Esophagus squamous epithelium (tissue), 4 donors: ENCODE data around the gene ACSF3.

Source experiments
- POLR2A ChIP-seq, 4 donors: fragments of 450-650 bp; IDR thresholded peaks; one replicate each; pipeline ENCODE4 v1.6.1; 2017; ENCODE audit warnings: antibody characterized with exemption in 4 of 4, mild to moderate bottlenecking in 4 of 4, moderate library complexity in 3 of 4
- TF ChIP-seq, protein P1 (sequence below), 6 experiments: fragments of 450-650 bp in 4 of 6; fragments of 200-600 bp in 2 of 6; sonication (generic) in 2 of 6; IDR thresholded peaks; one replicate each; pipeline ENCODE4 v1.5.1; 2016 to 2019; ENCODE audit warnings: antibody characterized with exemption in 6 of 6, mild to moderate bottlenecking in 4 of 6, moderate library complexity in 4 of 6

DNA sequence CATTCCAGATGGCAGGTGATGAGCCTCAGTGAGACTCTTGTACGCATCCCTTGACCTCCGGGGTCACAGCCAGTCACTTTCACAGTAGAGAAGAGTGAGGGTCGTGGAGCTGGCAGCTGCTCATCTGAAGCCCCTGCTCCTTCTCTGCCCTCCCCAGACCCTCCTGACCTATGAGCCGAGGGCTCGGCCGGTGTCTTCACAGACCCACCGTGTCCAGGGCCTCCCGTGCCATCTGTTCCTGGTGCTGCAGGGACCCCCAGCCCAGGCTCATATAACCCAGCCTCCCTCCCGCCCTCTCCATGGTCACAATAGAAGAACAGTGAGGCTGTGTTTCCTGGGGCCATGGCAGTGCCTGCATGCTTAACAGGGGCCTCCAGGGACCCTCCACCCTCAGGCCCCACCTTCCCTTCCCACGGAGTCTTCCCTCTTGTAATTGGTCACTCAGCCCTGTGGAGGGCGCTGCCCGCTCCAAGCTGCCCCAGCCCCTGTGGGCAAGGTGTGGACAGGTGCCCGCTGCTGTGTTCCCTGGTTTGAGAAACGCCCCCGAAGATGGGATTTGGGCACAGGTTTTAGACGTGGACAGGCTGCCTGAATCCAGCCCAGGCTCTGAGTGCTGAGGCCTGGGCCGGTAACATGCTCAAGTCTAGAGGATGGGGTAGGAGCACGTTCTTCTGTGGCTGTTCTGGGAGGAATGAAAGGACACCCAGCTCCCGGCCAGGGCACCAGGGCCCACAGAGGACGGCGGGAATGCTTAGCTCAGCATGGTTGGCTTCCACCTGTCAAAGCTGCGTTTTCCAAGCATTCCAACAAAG, 38.7 kb downstream of the ACSF3 start:
- TF ChIP-seq, protein P1, sequence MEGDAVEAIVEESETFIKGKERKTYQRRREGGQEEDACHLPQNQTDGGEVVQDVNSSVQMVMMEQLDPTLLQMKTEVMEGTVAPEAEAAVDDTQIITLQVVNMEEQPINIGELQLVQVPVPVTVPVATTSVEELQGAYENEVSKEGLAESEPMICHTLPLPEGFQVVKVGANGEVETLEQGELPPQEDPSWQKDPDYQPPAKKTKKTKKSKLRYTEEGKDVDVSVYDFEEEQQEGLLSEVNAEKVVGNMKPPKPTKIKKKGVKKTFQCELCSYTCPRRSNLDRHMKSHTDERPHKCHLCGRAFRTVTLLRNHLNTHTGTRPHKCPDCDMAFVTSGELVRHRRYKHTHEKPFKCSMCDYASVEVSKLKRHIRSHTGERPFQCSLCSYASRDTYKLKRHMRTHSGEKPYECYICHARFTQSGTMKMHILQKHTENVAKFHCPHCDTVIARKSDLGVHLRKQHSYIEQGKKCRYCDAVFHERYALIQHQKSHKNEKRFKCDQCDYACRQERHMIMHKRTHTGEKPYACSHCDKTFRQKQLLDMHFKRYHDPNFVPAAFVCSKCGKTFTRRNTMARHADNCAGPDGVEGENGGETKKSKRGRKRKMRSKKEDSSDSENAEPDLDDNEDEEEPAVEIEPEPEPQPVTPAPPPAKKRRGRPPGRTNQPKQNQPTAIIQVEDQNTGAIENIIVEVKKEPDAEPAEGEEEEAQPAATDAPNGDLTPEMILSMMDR (IDR thresholded peaks at IDR 0.05) = no peak
- no peak for TF ChIP-seq POLR2A (IDR thresholded peaks at IDR 0.05)
